Thoracic aorta (tissue), 2 donors: ENCODE results near the gene B9D1. TPM values are rescaled to one million over a fixed set of nuclear protein-coding genes. Genes with fewer than 3 reads are reported as not detected.

Source experiments
- ATAC-seq: fragments of 150-250 bp; one replicate; pipeline ENCODE4 v1.8.0; 2017; ENCODE audit warnings: low read depth; ENCODE audit not compliant: insufficient number of reproducible peaks, low FRiP score
- DNase-seq: peaks from one replicate; pipeline ENCODE4 v3.0.0-alpha.2; 2020; ENCODE audit warnings: low spot score
- H3K27ac ChIP-seq, 2 donors: fragments of 200-600 bp; sonication (generic); 1 replicate in 1 of 2; 2 replicates in 1 of 2; pipeline ENCODE4 v1.5.1; 2016; ENCODE audit warnings: mild to moderate bottlenecking in 2 of 2, moderate library complexity in 2 of 2
- H3K27me3 ChIP-seq: fragments of 200-600 bp; sonication (generic); replicated peaks from 2 replicates; pipeline ENCODE4 v1.6.0; 2016; ENCODE audit warnings: mild to moderate bottlenecking; ENCODE audit not compliant: insufficient read depth
- H3K36me3 ChIP-seq: fragments of 200-600 bp; sonication (generic); one replicate; pipeline ENCODE4 v1.5.1; 2016
- H3K4me1 ChIP-seq, 2 donors: fragments of 200-600 bp; sonication (generic); 1 replicate in 1 of 2; 2 replicates in 1 of 2; pipeline versions ENCODE4 v1.5.1 to v1.6.0; 2016; ENCODE audit warnings: low read depth in 2 of 2, mild to moderate bottlenecking in 1 of 2; ENCODE audit not compliant: control insufficient read depth in 1 of 2
- H3K4me3 ChIP-seq: fragments of 200-600 bp; sonication (generic); 2 replicates; pipeline ENCODE4 v1.5.1; 2016; ENCODE audit warnings: mild to moderate bottlenecking
- H3K9me3 ChIP-seq: fragments of 200-600 bp; sonication (generic); 2 replicates; pipeline ENCODE4 v1.5.1; 2016
- CTCF ChIP-seq: fragments of 200-600 bp; sonication (generic); IDR thresholded peaks from one replicate; pipeline ENCODE4 v1.5.1; 2019; ENCODE audit warnings: antibody characterized with exemption
- total RNA-seq, 2 donors: library from RNA; depleted of rRNA; stranded (reverse); fragments of >200 nt; gene quantifications; one replicate each; pipeline versions ENCODE4 v1.1.0 to v1.2.3, GENCODE V29; 2016

Gene B9D1
- total RNA-seq, 2 donors from 2014 or later, result 6.3 to 33.4 TPM

DNA sequence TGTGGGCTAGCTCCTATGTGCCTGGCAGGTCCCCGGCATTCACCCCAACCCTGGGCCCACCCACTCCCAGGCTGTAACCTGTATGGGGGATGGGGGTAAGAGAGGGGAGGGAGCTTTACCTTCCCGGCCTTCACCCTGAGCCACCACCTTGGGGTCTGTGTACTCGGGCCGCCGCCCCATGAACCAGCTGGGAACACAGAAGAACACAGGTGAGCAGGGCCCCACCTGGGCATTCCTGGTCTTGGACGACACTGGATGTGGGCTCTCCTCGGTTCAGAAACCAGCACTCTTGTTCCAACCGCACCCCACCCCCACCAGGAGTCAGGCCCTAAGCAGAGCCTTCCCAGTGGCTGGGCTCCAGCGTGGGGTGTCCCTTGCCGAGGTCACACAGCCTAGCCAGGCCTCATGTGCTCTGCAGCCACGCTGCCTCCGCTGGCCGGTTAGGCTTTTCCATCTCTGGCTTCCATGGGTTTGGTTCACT, 18.8 kb downstream of the B9D1 start:
- Histone ChIP-seq H3K27me3 (no peaks in the 10 kb centered on the region), H3K36me3 (no peaks in the 10 kb centered on the region), H3K27ac (no peak overlapping the region), H3K4me3 (no peak overlapping the region), H3K9me3 (no peaks in the 10 kb centered on the region), H3K4me1 (peaks cover 19 to 36% of the 10 kb centered on the region in 2 donors)
- no peak for TF ChIP-seq CTCF
- no peak for DNase-seq
- ATAC-seq, result no peak

GRCh38 chr17:19343256-19343630, 19.3 kb downstream of the B9D1 start:
- TF ChIP-seq CTCF, result no peak
- DNase-seq (no peak), ATAC-seq (no peak)
- no peak overlapping the region for H3K27ac ChIP-seq
- H3K9me3 ChIP-seq, result no peaks in the 10 kb centered on the region
- H3K36me3 ChIP-seq, result no peaks in the 10 kb centered on the region
- no peak overlapping the region for H3K4me3 ChIP-seq
- peaks cover 19 to 36% of the 10 kb centered on the region in 2 donors for H3K4me1 ChIP-seq
- H3K27me3 ChIP-seq, result no peaks in the 10 kb centered on the region

DNA sequence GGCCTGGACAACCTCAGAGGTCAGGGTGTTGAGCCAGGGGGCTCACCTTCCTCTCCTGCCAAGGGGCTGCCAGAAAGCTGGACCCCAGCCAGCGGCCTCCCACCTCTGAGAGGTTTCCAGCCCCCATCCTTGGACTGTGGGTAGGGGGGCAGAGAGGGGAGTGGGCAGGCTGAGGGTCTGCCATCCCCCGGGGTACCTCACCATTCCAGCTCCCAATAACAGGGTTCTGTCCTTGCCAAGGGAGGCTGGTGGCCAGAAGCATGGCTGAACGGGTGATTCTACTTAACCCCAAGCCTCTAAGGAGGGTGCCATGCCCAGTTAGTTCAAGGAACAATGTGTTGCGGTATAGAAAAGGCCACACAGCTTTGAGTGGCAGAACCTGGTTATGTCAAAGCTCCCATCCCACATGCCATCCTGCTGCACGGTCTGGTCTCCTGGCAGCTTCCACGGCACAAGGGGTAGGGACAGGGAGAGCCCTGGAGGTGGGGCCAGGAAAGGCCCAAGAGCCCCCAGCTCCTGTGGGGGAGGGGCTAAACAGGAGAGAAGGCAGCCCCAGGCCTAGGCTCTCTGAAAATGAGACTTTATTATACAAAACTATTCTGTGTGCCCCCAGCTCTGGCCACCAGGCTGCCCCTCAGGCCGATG, 19.8 kb downstream of the B9D1 start:
- Histone ChIP-seq H3K9me3 (no peaks in the 10 kb centered on the region), H3K4me1 (peaks cover 19 to 33% of the 10 kb centered on the region in 2 donors), H3K4me3 (no peak overlapping the region), H3K27ac (no peak overlapping the region), H3K27me3 (no peaks in the 10 kb centered on the region), H3K36me3 (no peaks in the 10 kb centered on the region)
- DNase-seq (no peak), ATAC-seq (no peak)
- no peak for TF ChIP-seq CTCF

DNA sequence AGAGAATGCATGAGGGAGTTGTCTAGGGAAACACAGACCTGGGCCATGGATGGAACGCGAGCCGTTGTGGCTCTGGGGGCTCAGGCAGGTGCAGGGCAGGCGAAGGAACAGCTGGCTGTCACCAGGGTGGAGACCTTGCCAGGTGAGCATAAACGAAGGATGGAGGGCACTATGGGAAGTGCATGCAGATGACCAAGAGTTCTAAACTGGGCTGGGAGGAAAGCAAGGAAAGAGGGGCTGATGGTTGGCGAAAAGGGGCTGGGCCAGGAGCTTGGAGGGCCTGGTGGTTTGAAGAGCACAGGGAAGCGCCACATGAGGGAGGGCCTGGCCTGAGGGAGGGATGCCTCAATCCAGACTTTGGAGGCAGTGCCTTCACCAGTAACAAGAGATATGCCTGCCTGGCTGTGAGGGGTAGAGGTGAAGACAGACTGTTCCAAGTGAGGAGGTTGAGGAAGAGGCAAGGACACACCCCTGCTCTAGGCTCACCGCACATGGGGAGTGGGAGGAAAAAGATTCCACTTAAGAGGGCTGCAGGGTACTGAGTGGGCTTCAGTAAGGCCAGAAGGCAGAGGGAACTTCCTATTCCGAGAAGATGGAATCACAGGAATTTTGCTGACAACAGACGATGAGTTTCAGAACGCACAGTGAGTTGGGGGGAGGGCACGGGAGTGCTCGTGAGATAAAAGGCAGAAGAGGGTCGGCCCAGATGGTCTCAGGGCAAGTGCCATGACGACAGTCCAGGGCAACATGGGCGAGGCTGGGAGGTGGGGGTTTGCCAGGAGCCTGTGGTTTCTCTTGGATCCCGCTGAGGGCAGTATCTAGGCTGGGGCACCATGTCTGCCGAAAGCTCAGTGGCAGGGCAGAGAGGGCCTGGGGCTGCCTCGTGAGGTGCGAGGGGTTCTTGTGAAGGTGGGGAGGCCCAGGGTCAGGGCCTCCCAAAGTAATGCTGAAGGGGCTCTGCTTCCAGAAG, 20.6 kb downstream of the B9D1 start:
- H3K4me3 ChIP-seq, result no peak overlapping the region
- no peaks in the 10 kb centered on the region for H3K9me3 ChIP-seq
- peaks cover 11 to 25% of the 10 kb centered on the region in 2 donors for H3K4me1 ChIP-seq
- no peak for TF ChIP-seq CTCF
- H3K27ac ChIP-seq, result no peak overlapping the region
- DNase-seq, result no peak
- H3K36me3 ChIP-seq, result no peaks in the 10 kb centered on the region
- ATAC-seq, result no peak
- H3K27me3 ChIP-seq, result no peaks in the 10 kb centered on the region

GRCh38 chr17:19341211-19341631, 21.3 kb downstream of the B9D1 start:
- Histone ChIP-seq H3K4me1 (peaks cover 7 to 18% of the 10 kb centered on the region in 2 donors), H3K36me3 (no peaks in the 10 kb centered on the region), H3K27me3 (no peaks in the 10 kb centered on the region), H3K4me3 (no peak overlapping the region), H3K27ac (no peak overlapping the region), H3K9me3 (no peaks in the 10 kb centered on the region)
- no peak for DNase-seq
- no peak for ATAC-seq
- no peak for TF ChIP-seq CTCF
